Right lung (tissue), 5 donors: ENCODE results near the gene CACNB3. TPM values are rescaled to one million over a fixed set of nuclear protein-coding genes. Genes with fewer than 3 reads are reported as not detected.

ENCODE experiments used
- DNase-seq, 2 donors: peaks; one replicate each; pipeline ENCODE4 v3.0.0-alpha.2; 2013
- polyA plus RNA-seq, 5 donors: library from polyadenylated mRNA; unstranded; fragments of 120-200 nt; gene quantifications; one replicate each; pipeline versions ENCODE4 v1.2.1 to v1.2.3, GENCODE V29; 2013; ENCODE audit warnings: inconsistent platforms in 1 of 5, low replicate concordance in 1 of 5; ENCODE audit not compliant: insufficient read length in 5 of 5, insufficient read depth in 1 of 5

Gene CACNB3
- polyA plus RNA-seq, 5 donors = 27.1 to 37.2 (median 34.4) TPM

DNA sequence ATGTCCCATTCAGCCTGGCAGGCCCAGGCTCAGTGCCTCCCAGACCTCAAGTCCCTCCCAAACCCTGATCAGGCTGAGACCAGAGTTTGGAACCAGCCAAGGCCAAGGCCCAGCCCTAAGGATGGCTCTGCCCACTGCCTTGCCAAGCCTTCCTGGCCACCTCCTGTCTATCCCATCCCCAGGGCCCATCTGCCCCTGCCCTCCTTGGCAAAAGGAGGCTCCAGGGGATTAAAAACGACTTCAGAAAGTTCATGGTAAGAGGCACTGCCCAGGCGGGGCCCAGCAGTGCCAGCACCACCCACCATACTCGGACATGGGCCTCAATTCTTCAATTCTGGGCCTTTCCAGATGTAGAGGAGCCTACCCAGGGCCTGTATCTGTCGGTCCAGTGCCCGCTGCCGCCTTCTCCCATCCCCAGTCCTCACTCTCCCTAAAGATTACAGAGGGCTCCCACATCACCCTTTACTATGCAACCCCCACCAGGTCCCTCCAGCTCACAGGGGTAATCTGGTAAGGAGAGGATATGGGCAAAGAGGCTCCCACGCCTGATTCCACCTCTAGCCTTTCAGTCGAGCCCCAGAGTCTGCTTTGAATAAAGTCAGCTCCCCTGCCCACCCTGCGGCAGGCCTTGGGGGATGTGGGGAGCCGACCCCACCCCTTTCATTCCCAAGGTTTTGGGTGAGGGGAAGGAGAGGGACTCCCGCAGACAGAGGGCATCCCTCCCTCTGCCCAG is 30.3 kb upstream of the CACNB3 start:
- DNase-seq = no peak

DNA sequence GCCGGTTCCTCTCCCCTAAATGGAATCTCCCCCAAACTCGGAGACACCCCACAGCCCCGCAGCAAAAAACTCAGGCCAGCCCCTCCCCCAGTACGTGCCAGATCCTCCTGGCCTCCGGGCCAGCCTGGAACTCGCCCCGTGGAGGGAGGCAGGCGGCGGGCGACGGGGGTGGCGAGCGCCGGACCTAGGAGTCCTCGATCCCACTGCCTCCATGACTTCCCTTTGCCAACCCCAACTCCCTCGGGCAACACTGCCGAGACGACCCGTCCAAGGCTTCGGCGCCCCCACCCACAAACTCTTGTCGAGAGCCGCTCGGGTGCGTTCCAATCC is 29.8 kb upstream of the CACNB3 start:
- no peak for DNase-seq

DNA sequence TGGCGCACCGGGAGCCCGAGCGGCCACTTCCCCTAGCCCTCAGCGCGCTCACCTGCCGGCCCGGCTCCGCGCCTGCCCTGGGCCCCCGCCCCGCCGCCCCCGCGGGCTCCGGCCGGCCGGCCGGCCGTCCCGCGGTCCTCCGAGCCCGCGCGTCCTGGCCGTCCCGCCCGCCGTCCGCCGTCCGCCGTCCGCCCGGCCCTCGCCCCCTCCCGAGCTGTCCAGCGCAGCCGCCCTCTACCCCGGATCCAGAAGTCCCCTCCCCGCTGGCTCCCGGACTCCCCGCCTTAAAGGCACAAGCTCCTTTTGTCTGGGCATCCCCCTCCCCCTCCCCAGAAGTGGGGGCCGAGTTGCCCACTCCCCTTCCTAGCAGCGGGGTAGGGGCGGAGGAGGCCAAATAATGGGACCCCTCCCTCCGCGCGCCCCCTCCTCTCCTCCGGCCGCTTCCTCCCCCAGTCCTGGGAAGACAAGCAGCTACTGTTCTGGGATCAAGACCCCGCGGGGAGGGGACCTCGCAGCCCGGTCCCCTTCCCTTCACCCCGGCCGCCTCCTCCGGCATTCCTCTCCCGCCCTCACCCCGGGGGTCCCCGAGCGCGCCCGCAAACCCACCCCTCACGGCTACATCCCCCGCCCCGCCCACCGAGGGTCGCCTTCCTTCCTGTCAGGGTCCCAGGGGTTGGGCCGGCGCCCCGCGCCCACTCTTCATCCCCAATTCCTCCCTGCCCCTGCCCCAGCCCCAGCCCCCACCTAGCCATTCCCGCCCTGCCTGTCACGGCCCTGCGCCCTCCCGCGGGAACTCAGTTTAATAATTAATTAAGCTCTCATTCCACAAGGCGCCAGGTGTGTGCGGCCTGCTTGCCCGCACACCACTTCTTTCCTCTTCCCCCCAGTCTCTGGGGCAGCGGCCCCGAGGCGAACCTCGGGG is 29.2 kb upstream of the CACNB3 start, which contains the start of gene ADCY6:
Gene ADCY6, minus strand, starts transcription at position 236 of the 922 bp plus-strand sequence. CDS start 5,655 bp downstream, outside the sequence.
- DNase-seq = peak; percentile 70 to 75

DNA sequence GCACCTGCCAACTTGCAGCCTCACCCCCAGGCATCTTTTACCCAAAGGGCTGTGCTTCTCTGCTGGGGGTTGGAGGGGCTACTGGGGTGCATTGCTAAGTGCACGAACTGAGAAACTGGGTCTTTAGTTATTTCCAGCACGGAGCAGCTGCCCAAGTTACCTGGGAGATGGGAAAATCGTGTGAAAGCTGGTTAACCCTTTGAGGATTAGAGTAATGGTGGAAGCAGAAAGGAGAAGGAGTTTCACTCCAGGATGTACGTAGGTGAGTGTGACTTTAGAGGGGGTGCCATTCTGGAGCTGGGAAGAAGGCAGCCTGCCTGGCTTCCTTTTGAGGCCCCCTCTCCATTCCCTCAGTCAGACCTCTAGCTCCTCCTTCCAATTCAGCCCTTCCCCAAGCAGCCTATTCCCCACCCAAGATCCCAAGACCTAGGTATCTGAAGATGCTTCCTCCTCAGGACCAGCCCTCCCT is 28.4 kb upstream of the CACNB3 start:
- no peak for DNase-seq

DNA sequence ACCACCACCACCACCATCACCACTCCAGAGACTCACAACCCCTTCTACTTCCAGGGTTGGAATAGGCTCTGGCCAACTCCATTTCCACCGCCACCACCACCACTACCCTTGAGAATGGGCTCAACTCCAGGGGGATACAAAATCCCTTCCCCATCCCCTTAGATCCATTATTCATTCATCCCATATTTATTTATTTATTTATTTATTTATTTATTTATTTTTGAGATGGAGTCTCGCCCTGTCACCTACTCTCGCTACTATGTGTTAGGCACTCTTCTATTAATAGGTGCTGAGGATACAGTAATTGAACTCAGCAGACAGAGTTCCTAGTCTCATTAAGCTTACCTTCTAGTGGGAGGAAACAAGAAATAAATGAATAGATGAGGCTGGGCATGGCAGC is 24.6 kb upstream of the CACNB3 start:
- no peak for DNase-seq

DNA sequence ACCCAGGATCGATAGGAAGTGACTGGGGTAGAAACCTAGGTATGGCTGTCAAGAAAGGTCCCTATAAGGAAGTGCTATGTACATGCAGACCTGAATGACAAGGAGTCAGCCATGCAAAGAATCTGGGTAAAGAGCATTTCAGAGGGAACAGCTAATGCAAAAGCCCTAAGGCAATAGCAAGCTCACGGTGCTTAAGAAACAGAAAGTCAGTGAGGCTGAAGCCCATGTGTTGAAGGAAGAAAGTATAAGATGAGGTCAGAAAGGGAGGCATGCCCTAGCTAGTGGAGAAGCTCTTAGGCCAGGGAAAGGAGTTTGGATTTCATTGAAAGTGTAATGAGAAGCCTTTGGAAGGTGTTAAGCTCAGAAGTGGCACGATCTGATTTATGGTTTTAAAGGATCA is 23.4 kb upstream of the CACNB3 start:
- no peak for DNase-seq

DNA sequence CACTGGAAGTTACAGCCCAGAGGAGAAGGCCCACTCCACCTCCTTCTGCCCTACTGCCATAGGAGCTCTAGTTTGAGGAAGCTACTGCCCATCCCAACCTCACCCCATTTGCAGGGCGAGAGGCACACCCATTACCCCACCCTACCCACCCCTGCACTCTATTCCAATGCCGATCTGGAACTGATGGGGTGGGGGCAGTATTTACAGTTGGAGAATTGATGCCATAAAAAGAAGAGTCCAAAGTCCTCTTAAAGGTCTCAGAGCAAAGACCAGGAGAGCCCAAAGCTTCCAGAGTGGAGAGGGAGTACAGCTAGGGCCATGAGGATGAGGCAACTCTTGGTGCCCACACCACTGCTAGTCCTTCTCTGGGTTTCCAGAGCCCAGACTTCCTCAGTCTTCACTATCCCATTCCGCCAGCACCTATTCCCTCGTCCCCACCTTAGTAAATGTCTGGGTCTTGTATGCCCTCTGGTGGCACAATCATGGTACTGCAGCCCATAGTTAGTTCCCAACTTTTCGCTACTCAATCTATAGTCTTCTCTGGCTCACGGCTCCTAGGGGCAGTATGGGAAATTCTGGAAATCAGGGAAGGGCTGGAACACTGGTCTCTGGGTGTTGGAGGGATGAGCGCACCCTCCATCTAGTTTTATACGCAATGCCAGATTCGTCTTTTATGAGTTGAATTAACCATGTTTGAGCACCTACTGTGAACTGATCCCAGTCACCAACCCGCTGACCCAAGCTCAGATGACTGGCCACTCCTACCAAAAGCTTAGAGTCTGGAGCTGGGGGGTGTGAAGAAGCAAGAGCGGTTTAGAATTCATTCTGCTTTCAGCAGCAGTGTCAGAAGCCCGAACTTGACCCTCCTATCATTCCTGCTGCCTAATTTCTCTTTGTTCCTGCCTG is 22.5 kb upstream of the CACNB3 start:
- DNase-seq = peak; percentile 48 to 70

DNA sequence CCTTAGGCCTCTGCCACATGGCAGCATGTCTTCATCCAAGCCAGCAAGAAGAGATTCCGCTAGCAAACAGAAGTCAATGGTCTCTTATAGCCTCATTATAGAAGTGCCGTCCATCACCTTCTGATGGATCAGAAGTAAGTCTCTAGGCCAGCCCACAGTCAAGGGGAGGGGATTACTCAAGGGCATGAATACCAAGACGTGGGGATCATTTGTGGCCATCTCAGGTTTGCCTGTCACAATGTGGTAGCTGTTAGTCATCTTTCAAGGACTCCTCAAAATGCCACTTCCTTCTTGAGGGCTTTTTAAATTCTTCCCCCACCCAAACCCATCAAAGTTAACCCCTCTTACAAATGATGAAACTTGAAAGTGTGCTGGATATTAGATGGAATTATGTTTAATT is 21.3 kb upstream of the CACNB3 start:
- DNase-seq = no peak

DNA sequence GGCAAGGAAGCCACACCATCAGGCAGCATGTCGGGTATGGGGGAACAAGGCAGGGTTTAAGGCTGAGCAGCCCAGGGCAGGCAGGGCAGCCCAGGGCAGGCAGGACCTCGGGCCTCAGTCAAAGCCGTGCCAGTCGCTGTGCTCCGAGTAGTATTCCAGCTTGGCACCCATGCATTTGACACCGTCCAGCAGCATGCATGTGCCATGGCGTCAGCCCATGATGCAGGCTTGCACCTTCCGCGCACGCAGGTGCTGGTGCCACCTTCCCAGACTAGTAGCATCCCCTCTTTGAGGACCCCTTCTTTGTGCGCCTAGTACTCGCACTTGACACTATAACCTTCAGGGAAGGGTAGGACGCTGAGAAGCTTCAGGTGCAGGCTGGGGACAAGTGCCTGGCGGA is 17.8 kb upstream of the CACNB3 start:
- DNase-seq = no peak

DNA sequence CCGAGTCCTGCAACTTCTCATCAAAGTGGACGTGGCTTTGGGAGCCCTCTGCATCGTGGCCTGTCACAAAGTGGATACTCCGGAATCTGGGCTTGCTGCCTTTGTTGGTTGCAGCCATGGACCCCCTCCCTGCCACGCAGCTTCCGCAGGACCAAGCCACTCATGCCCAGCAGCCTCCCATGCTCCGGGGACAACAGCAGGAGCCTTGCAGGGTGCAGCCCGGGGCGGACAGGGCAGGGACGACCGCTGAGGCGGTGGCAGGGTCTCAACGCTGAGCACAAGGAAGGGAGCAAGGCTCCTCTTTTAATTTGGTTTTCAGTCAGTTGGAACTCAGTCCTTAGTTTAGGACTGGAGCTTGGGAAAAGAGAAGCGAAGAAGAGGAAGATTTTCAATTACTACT is 17.3 kb upstream of the CACNB3 start:
- no peak for DNase-seq

DNA sequence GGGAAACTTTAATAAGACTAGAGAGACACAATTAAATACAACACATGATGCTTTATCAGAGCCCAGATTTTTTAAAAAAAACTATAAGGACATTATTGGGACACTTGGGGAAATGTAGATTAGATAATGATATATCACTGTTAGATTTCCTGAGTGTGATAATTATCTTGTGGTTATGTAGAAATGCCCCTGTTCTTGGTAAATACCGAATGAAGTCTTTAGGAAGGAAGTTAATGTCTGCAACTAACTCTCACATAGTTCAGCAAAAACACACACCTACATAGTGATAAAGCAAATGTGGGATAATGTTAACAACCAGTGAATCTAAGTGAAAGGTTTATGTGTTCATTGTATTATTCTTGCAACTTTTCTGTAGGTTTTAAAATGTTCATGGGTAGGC is 14.6 kb upstream of the CACNB3 start:
- DNase-seq = no peak

DNA sequence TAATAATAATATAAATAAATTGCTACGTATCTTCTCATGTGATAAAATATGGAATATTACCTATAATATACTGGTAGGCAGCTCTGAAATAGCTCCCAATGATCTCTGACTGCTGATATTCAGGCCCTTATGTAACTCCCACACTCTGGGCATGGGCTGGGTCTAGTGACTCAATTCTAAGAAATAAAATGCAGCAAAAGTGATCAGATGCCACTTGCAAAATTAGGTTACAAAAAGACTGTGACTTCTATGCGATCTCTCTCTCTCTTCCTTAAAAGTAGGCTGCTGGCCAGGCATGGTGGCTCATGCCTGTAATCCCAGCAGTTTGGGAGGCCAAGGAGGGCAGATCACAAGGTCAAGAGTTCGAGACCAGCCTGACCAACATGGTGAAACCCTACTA is 10.3 kb upstream of the CACNB3 start:
- no peak for DNase-seq

DNA sequence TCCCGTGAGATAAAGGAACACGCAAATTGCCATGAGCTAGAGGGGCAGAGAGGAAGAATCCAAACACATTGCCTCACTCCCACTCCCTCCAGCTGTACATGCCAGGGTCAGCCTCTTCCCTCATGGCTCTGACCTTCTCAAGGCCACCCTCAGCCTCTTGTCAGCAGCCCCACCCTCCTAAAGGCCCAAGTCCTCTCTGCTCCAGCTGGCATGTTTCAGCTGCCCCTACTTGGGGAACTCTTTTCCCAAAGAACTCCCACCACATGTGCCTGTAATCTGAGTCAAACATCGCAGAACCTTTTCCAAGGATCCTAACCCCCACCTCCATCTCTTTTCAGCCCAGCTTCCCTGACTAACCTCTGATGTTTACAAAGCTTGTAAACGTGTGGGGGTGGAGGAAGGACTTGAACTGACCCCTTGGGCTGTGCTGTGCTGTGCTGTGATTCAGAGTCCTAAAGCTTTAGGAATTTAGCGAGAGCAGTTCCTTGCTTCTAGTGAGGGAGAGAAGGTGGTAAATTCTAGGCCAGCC is 7.3 kb upstream of the CACNB3 start:
- no peak for DNase-seq

DNA sequence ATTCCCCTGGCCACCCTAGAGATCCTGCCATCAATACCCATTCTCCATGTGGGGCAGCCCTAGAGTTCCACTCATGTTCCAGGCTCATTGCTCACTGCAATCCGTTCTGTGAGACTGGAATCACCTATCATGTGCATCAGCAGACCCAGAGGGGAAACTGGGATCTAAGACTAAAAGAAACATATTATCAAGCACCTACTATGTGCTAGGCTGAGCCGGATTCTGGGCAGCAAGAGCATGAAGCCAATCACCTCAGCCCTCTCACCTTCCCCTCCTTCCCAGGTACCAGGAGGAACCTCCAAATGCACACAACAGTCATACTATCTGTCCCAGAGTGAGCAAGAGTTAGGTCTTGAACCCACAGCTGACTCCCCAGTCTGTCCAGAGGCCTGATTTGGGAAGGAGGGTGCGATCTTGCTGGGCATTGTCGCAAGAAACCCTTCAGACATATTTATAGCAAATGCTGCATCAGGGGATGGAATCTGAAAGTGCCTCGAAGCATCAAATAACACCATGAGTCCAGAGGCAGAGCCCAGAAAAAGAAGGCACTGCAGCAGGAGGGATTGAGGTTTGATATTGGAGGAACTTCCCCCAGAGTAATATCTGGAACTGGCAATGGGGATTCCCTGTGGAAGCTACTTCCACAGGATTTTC is 6.7 kb upstream of the CACNB3 start:
- no peak for DNase-seq

DNA sequence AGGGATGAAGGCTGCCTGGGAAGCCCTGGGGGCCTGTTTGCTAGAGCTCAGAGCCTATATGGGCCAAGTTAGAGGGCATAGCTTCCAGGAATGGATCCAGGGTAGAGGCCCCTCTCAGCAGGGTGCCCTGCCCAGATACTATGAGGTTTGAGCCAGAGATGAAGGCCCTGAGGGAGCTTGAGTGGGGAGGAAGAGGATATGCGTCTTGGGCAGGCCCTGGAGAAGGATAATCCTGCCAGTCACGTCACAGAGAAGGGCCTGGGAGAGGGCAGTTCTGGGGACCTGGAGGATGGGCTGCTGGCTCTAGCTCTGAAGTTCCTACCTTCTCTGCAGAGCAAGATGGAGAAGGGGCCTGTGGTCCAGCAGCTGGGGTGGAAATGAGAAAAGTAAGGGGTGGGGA is 5.9 kb upstream of the CACNB3 start:
- DNase-seq = no peak

DNA sequence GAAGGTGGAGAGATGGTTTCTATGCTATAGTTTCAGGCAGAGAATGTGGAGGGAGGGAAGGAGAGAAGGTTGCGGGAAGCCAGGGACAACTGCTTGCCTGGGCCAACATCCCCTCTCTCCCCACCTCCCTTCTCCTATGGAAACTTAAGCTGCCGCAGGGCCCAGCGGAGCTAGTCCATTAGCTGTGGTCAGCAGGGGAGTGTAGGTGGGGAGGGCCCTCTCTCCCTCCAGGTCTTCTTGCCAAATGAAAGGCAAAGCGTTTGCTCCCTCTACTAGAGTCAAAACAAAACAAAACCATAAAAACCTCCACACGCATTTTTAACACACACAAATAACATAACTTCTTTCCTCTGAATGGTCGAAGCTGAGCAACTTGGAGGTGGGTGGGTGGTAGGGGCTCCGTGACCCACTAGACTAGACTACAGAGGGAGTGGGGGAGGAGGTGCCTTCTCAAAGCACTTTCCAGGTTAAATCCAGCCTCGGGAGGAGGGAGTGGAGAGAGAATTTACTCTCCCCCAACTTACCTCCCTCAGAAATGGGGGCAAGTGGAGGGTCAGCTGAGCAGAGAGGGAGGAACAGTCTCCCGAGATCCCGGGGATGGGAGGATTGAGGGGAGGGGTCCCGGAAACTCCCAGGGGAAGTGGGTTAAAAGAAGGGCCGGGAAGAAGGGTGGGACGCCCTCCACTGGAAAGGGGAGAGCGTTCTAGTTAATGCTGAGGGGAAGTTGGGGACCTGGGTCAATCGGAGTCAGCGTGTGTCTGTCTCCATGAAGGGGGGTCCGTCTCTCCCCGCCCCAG is 4.6 kb upstream of the CACNB3 start:
- no peak for DNase-seq

DNA sequence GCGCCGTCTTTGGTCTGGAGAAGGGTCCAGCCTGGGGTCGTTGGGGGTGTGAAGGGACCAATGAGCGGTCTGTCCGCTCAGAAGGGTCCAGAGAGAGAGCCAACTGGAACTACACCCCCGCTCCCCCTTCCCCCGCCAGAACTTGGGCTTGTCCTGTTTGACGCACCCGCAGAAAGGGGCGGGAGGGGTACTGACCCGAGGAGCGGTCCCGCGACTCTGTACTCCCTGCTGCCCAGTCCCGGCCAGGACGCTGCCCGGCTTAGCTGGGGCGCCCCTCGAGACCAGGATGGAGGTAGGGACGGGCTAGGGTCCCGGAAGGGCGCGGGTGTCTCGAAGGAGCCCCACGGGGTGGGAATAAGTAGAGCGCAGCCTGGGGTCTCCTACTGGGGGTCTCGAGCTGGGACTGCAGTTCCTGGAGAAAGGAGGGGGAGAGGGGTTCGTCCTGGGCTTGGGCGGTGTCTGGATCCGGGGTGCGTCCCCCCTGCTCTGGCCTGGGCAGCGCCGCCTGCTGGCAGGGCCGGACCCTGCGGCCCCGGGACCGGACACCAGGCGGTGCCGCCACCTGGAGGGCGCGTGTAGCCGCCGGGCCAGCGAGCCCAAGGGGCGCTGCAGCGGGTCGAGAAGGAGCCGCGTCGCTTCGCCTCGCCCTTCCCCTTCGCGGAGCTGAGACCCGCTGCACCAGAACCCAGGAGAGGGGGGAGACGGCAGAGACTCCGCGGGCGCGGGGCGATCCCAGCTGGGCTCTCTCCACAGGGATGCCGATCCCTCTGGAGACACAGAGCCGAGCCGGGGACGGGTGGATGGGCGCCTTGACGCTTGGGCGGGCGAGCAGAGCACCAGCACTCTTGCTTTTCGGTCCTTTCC is 3.8 kb upstream of the CACNB3 start:
- peak; percentile 67 to 75 for DNase-seq

DNA sequence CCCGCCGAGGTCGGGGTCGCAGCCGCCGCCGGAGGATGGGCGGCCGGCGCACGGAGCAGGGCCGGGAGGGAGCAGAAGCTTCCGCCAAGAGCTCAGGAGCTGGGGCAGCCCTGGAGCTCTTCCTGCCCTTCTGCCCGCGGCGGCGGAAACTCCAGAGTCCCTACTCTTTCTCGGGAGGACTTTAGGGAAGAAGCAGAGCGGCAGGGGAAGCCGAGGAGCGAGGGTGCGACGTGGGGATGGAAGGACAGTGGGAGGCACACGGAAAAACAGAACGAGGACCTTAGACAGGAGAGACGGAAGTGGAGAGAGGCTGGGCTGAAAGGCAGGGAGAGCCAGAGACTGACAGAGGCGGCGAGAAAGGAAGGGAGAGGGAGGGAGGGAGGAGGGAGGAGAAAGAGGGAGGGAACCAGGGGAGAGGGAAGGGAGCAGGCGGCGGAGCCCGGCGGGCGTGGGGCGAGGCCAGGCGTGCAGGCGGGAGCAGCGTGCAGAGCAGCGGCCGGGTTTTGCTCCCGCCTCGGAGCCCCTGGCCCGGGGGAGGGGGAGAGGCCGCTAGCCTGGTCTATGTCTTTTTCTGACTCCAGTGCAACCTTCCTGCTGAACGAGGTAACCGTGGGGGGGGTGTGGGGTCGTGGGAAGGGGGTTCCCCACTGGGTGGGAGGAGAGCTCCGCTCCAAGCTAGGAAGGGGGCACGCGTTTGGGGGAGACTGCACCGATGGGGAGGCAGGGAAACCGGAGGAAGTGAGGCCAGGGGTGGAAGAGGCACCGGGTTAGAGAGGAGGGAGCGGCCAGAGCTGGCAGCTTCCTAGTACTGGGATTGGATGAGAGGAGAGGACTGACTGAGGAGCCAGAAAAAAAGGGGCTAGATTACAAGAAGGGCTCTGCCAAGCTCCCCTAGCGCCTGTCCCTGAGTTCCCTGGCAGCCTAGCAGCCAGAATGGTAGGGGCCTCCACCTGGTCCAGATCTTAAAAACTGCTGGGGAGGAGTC is 2.9 kb upstream of the CACNB3 start:
- peak; percentile 80 to 81 for DNase-seq
